ENCODE results near the gene NEDD4L. TPM values are rescaled to one million over a fixed set of nuclear protein-coding genes. Genes with fewer than 3 reads are reported as not detected.

Gene NEDD4L
- total RNA-seq, 3 donors from 2014 or later: 161 to 309 (median 256) TPM

DNA sequence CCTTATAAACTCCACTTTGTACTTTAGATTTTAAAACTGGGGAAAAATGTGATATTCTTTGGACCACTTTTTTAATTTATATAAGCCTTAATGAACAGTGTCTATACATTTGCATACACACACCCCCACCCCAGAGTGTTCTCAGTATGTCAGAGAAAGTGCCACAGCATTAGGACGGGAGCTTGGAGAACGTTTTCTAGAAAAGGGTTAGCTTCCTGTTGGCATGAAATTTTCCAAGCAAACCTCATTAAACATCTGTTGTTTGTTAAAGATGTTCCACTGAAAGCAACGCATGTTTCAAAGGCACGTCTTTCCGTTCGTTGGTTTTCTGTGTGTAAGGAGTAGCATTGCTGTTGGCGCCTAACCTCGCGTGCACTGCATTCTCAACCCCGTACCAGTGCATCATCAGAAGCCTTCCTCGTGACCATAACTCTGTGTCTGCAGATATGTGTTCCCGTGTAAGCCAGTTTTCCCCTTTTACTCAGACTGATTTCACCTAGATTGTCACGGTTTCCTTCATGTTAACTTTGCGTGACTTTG is 356.4 kb downstream of the NEDD4L start:
- Histone ChIP-seq H3K9me3 (no peaks in the 10 kb centered on the region), H3K4me3 (no peak overlapping the region), H3K36me3 (ENCODE audit: low read depth) (no peaks in the 10 kb centered on the region), H3K4me1 (ENCODE audit: low read depth) (no peaks in the 10 kb centered on the region)
- ATAC-seq (no peak), DNase-seq (no peak)
- intact Hi-C loops (cut with DNase I, micrococcal nuclease): no loop called here
- TF ChIP-seq, protein P1, sequence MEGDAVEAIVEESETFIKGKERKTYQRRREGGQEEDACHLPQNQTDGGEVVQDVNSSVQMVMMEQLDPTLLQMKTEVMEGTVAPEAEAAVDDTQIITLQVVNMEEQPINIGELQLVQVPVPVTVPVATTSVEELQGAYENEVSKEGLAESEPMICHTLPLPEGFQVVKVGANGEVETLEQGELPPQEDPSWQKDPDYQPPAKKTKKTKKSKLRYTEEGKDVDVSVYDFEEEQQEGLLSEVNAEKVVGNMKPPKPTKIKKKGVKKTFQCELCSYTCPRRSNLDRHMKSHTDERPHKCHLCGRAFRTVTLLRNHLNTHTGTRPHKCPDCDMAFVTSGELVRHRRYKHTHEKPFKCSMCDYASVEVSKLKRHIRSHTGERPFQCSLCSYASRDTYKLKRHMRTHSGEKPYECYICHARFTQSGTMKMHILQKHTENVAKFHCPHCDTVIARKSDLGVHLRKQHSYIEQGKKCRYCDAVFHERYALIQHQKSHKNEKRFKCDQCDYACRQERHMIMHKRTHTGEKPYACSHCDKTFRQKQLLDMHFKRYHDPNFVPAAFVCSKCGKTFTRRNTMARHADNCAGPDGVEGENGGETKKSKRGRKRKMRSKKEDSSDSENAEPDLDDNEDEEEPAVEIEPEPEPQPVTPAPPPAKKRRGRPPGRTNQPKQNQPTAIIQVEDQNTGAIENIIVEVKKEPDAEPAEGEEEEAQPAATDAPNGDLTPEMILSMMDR (IDR thresholded peaks at IDR 0.05): no peak

DNA sequence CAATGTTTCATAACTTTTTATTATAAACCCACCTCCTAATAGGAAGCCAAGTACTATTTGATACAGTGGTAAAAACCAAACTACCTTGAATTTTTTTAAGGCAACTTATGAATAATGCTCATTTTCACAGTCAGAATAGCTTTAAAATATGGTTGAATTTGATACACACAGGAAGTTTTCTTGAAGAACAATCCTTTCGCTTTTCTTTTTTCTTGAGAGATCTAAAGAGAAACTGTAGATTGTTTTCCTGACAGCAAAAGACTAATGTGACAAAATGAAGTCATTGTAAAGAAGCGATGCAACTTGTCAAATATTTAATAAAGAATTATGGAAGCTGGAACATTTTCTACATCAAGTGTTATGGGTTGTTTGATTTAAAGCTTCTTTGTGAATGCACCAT is 357.2 kb downstream of the NEDD4L start:
- TF ChIP-seq, protein P1 (IDR thresholded peaks at IDR 0.05): no peak
- intact Hi-C loops (cut with DNase I, micrococcal nuclease): no loop called here
- DNase-seq (no peak), ATAC-seq (no peak)
- Histone ChIP-seq H3K4me1 (ENCODE audit: low read depth) (no peaks in the 10 kb centered on the region), H3K4me3 (no peak overlapping the region), H3K36me3 (ENCODE audit: low read depth) (no peaks in the 10 kb centered on the region), H3K9me3 (no peaks in the 10 kb centered on the region)

DNA sequence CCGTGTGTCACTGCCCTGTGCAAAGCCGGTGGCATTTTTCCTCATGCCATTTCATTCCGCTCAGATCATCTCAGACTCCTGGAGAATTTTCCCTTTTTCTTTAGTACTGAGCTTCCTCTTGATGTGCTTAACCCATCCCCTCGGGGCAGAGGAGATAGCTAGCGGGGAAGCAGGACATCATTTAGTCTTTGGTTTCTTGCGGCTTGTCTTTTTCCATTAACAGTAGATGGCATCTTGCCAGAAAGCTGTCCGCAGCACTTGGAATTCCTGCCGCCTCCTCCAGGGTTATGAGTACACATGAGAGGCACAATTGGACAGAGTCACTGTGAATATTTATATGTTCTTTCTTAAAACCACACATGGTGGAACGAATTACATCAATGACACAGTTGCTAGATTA is 358.2 kb downstream of the NEDD4L start:
- ATAC-seq (peak; percentile 8), DNase-seq (no peak)
- intact Hi-C loops (cut with DNase I, micrococcal nuclease): no loop called here
- H3K4me1 ChIP-seq (ENCODE audit: low read depth): no peaks in the 10 kb centered on the region
- no peaks in the 10 kb centered on the region for H3K9me3 ChIP-seq
- no peaks in the 10 kb centered on the region for H3K36me3 ChIP-seq (ENCODE audit: low read depth)
- TF ChIP-seq, protein P1 (IDR thresholded peaks at IDR 0.05): no peak
- H3K4me3 ChIP-seq: no peak overlapping the region

DNA sequence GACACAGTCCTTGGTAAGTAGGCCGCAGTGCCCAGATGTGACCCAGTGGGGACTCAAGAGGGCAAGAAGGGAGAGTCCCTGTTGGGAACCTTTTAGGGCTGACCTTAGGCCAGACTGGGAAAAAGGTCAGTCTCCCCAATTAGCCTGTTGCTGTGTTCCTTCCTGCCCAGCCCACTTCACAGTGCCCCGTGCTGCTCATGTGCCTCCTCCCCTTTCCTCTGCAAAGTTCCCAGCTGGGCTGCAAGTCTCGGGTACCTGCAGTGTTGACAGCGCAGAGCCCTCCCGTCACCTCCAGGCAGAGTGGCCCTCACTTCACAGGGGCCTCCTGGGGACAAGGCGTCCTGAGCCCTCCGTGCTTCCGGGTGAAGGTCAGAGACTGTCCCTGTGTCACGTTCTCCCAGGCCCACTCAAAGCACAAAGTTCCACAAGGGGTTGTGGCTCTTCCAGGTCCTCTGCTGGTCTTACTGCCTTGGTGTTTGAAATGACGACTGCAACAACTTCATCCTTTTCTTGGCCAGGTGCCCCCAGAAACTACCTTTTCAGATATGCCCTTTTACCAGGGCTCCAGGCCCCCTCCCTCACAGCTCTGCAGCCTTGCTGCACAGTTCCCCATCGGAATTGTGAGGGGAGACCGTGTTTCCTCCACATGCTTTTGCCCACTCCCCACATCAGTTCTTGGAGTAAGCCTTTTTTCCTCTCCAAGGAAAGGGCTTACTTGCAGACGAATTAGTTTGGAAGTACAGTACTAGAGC is 359.1 kb downstream of the NEDD4L start:
- TF ChIP-seq, protein P1 (IDR thresholded peaks at IDR 0.05): no peak
- intact Hi-C loops (cut with DNase I, micrococcal nuclease): no loop called here
- H3K36me3 ChIP-seq (ENCODE audit: low read depth): no peaks in the 10 kb centered on the region
- H3K4me1 ChIP-seq (ENCODE audit: low read depth): no peaks in the 10 kb centered on the region
- H3K9me3 ChIP-seq: no peaks in the 10 kb centered on the region
- DNase-seq: no peak
- no peak overlapping the region for H3K4me3 ChIP-seq
- ATAC-seq: peak; percentile 5

DNA sequence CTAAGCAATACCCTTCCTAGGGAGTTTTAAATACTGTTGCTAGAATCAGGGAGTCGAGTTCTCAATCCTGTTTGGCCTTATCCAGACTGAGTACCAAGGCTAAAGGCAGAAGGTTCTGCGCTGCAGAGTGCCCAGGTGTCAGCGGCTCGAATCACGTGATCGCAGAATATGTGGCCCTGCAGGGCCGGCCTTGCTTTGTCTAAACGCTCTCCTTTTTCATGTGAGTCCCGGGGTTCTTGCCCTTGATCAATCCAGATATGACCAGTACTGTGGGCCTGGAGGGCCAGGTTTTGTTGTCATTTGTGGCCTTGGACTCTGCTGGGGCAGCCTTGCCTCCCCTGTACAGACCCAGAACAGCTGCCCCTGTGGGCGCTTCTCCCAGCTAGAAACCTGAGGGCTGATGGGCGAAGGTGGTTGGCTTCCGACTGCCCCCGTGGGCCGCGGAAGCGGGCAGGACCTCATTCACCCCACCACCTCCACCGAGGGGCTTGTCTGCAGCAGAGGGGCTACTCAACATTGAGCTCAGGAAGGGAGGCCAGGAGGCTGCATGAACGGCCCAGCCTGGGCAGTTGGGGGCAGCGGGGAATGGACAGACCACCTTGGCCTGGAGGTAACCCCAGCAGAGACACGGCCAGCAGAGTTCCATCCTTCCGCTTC is 359.9 kb downstream of the NEDD4L start:
- no peak for ATAC-seq
- intact Hi-C loops (cut with DNase I, micrococcal nuclease): no loop called here
- no peak overlapping the region for H3K4me3 ChIP-seq

More for the DNA sequence above, 359.9 kb downstream of the NEDD4L start:
- no peak for DNase-seq
- TF ChIP-seq, protein P1 (IDR thresholded peaks at IDR 0.05): no peak
- H3K36me3 ChIP-seq (ENCODE audit: low read depth): no peaks in the 10 kb centered on the region
- no peaks in the 10 kb centered on the region for H3K4me1 ChIP-seq (ENCODE audit: low read depth)
- no peaks in the 10 kb centered on the region for H3K9me3 ChIP-seq
